ENCODE measurements around the gene AARS2.

GRCh38 chr6:44278315-44278714 lies 34.8 kb downstream of the AARS2 start:
- no peak for TF ChIP-seq REST (IDR thresholded peaks at IDR 0.05; ENCODE audit: borderline replicate concordance)
- no peak for TF ChIP-seq REST (CRISPR knock-in tag; IDR thresholded peaks at IDR 0.05; ENCODE audit: low read depth)
- TF ChIP-seq ZC3H8 (IDR thresholded peaks at IDR 0.05) = no peak
